AG04449 (cell line): ENCODE measurements around the gene ACKR3.

Experiments used
- CTCF ChIA-PET: fragments of 350-600 bp; formaldehyde crosslinking; extraction: SDS; loops from one replicate; lab custom pipeline; 2021; ENCODE audit warnings: antibody characterized with exemption; lab: Yijun Ruan, JAX
- POLR2A ChIA-PET: fragments of 400-600, 350-600 bp; formaldehyde crosslinking; extraction: SDS; loops from one replicate; lab custom pipeline; 2020; ENCODE audit warnings: antibody characterized with exemption, inconsistent platforms; lab: Yijun Ruan, JAX
- DNase-seq: peaks from one replicate; pipeline ENCODE4 v3.0.0-alpha.2; 2010; ENCODE audit warnings: low read depth, low spot score
- H3K4me3 ChIP-seq: 2 replicates; pipeline ENCODE4 v1.5.1; 2011; ENCODE audit warnings: low read depth, mild to moderate bottlenecking, control low read depth, low read length
- CTCF ChIP-seq: IDR thresholded peaks from one replicate; pipeline ENCODE4 v1.5.1; 2011; ENCODE audit warnings: mild to moderate bottlenecking, moderate library complexity, low read length, control low read depth, inconsistent platforms; ENCODE audit not compliant: insufficient read depth; ENCODE audit errors: missing control alignments

ACKR3 gene

GRCh38 chr2:236554629-236555282, 14.9 kb upstream of the ACKR3 start:
- DNase-seq = no peak
- ChIA-PET POLR2A (no interaction called here), CTCF (no interaction called here)
- TF ChIP-seq CTCF = no peak
- H3K4me3 ChIP-seq = no peak overlapping the region

DNA sequence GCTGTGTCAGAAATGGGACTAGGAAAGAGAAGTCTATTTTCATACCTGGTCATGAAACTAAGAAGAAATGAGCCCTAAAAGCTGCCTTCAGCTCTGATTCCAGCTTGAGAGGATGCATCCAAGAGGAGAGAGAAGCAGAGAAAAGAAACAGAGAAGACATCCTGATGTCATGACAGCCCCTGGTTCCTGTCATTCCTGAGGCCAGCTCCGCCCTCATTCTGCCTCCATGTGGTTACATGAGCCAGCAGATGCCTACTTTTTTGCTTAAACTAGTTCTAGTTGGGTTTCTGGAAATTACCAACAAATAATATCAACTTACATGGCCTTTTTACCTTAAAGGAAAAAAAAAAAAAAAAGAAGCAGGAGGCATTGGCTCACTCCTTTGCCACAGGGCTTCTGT, 14.1 kb upstream of the ACKR3 start:
- TF ChIP-seq CTCF = no peak
- H3K4me3 ChIP-seq = no peak overlapping the region
- DNase-seq = no peak
- POLR2A ChIA-PET = no interaction called here
- CTCF ChIA-PET = no interaction called here

DNA sequence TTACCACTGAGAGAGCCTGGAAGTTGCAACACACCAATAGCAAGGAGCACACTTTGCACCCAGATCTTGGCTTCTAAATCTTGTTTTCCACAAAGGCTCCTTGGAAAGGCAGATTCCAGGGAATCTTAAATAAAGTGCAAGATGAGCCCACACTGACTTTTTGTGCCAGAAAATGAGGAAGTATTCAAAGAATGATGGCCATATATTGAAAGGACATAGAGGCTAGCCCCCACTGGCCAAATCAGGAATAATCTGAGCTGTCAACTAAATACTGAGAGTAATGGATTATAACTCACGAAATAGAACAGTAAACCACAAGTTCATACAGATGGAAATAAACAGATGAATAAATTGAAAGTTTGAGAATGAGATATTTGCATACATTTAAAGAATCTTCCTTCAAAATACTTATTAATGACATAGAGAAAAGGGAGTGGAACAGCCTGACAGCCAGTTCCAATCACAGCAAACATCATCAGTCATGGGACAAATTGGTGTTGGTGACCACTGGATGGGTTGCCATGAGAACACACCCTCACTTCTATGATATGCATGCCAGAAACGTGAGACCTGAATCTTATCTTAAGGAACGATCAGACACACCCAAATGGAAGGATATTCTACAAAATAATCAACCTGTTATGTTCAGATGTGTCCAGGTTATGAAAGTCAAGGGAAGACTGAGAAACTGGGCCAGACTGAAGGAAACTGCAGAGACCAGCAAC, 12.2 kb upstream of the ACKR3 start:
- ChIA-PET CTCF (no interaction called here), POLR2A (no interaction called here)
- no peak for DNase-seq
- TF ChIP-seq CTCF = no peak
- H3K4me3 ChIP-seq = no peak overlapping the region

DNA sequence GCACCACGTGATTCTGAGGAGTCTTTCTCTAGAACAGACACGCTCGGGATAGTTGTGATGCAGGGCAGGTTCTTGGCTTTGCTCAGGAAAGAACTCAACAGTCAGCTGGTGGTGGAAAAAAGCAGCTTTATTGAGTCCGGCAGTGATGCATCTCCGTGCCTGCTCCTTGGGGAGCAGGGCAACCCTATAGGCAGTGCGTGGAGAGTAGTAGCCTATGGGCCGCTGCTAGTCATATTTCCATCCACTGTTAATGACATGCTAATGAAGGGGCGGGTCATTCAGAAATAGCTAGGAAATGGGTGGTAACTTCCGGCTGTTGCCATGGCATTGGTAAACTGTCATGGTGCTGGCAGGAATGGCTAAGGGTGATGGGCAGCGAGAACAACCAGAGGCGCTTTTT, 11.6 kb upstream of the ACKR3 start:
- H3K4me3 ChIP-seq = no peak overlapping the region
- TF ChIP-seq CTCF = no peak
- CTCF ChIA-PET = no interaction called here
- POLR2A ChIA-PET = no interaction called here
- no peak for DNase-seq

GRCh38 chr2:236558993-236559978, 10.3 kb upstream of the ACKR3 start:
- H3K4me3 ChIP-seq = no peak overlapping the region
- ChIA-PET POLR2A (no interaction called here), CTCF (no interaction called here)
- DNase-seq = no peak
- no peak for TF ChIP-seq CTCF

DNA sequence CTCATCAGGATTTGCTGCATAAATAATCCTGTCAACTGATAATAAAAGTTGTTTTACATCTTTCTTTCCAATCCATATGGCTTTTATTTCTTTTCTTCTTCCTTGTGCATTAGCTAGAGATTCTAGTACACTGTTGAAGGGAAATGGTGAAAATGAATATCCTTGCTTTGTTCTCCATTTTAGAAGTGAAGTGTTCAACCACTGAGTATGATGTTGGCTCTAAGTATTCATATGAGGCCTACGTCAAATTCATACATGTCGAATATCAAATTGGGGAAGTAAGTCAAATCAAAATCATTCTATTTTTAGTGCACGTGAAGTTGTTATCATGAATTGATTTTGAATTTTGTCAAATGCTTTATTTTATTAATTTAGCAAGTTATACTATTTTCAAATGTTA, 7.8 kb upstream of the ACKR3 start:
- CTCF ChIA-PET = no interaction called here
- no peak for DNase-seq
- no peak for TF ChIP-seq CTCF
- POLR2A ChIA-PET = no interaction called here
- H3K4me3 ChIP-seq = no peak overlapping the region
